ENCODE measurements around the gene TTLL12. TPM values are rescaled to one million over a fixed set of nuclear protein-coding genes. Genes with fewer than 3 reads are reported as not detected.

Gene TTLL12
- total and polyA plus RNA-seq, 2 of the 8 experiments (the other 6 are each of a cell fraction or from before 2014, with no cell fraction given): 101 to 124 TPM

DNA sequence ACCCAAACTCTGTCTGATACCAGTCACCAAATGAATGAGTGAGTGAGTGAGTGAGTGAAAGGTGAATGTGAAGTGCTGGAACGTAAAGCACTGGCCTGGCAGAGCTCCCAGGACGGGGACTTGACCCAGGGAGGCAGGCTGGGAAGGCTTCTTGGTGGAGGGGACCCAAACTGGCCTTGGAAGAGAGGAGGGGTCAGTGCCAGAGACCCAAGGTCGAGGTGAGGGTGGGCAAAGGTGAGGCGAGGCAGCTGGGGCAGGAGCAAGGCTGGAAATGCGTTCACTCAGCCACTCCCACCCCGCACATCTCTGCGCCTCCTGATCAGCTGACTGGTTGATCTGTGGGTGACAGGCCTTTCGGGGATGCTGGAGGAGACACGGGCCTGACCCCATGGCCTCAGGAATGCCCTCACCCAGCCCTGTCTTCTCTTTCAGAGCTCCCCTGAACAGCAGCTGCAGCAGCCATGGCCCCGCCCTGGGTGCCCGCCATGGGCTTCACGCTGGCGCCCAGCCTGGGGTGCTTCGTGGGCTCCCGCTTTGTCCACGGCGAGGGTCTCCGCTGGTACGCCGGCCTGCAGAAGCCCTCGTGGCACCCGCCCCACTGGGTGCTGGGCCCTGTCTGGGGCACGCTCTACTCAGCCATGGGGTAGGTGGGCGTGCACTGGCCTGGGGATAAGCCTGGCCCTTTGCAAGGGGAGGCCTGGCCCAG is 28.0 kb downstream of the TTLL12 start:
- 94% methylated on average over 23 of the region's 24 CpGs; no CpG with 5 or more reads in 1 of the 2 experiments for whole genome bisulfite sequencing, 2 experiments (ENCODE audit: extremely low coverage in 1 of 2, insufficient coverage in 1 of 2, insufficient read length in 1 of 2, insufficient replicate concordance in 2 of 2, low coverage in 1 of 2, low lambda C conversion rate in 2 of 2, missing lambda C conversion rate in 1 of 2)
- peak overlapping the region; percentile 61; the same call in 1 of the 2 replicates for H2BK15ac ChIP-seq (ENCODE audit: low read length)
- peaks cover 0 to 4% of the 10 kb centered on the region in 2 experiments for H4K20me1 ChIP-seq (replicated peaks in 1 of 2; ENCODE audit: control insufficient read depth in 1 of 2, insufficient read depth in 2 of 2, low read length in 2 of 2)
- no peak for TF ChIP-seq SIX5 (IDR thresholded peaks at IDR 0.05; ENCODE audit: low read depth, low read length)
- TF ChIP-seq CEBPB (IDR thresholded peaks at IDR 0.05; ENCODE audit: low read depth, low read length): no peak
- no peak for TF ChIP-seq SP1 (IDR thresholded peaks at IDR 0.05; ENCODE audit: low read depth, low read length)
- TF ChIP-seq KDM4A (IDR thresholded peaks at IDR 0.05; ENCODE audit: low read depth, low read length, severe bottlenecking): no peak
- no peak for TF ChIP-seq ATF3 (IDR thresholded peaks at IDR 0.05; ENCODE audit: insufficient read depth, low read depth, low read length)
- no peak for TF ChIP-seq HDAC2 (IDR thresholded peaks at IDR 0.05; ENCODE audit: borderline replicate concordance in 1 of 2, low read depth in 2 of 2, low read length in 2 of 2)
- TF ChIP-seq, protein P1, sequence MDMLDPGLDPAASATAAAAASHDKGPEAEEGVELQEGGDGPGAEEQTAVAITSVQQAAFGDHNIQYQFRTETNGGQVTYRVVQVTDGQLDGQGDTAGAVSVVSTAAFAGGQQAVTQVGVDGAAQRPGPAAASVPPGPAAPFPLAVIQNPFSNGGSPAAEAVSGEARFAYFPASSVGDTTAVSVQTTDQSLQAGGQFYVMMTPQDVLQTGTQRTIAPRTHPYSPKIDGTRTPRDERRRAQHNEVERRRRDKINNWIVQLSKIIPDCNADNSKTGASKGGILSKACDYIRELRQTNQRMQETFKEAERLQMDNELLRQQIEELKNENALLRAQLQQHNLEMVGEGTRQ (IDR thresholded peaks at IDR 0.05; ENCODE audit: low read length): no peak
- no peak for TF ChIP-seq CTBP2 (IDR thresholded peaks at IDR 0.05; ENCODE audit: borderline replicate concordance, insufficient read depth, insufficient read length, low read length)
- TF ChIP-seq NANOG (IDR thresholded peaks at IDR 0.05; ENCODE audit: insufficient read depth, low read depth, low read length, poor library complexity, severe bottlenecking): no peak
- TF ChIP-seq TCF12 (IDR thresholded peaks at IDR 0.05; ENCODE audit: low read depth, low read length): no peak

More for the DNA sequence above, 28.0 kb downstream of the TTLL12 start:
- peaks cover 0 to 8% (median 5%) of the 10 kb centered on the region in 4 experiments; a peak in 4 of 7 replicates for H3K4me1 ChIP-seq (replicated peaks in 1 of 4; ENCODE audit: control insufficient read depth in 3 of 4, insufficient read depth in 4 of 4, low read length in 3 of 4)
- H3K4ac ChIP-seq (replicated peaks; ENCODE audit: insufficient read length, low read depth, low read length): no peak overlapping the region
- no peak overlapping the region for H2AFZ ChIP-seq (ENCODE audit: low read length)
- no peaks in the 10 kb centered on the region for H3K23me2 ChIP-seq (ENCODE audit: low read depth, low read length)
- H3K27me3 ChIP-seq (replicated peaks in 1 of 4; ENCODE audit: control insufficient read depth in 3 of 4, extremely low read depth in 1 of 4, insufficient read depth in 3 of 4, low read length in 3 of 4): no peaks in the 10 kb centered on the region; a peak in 1 of 7 replicates
- H2BK20ac ChIP-seq (ENCODE audit: low read length): no peak overlapping the region
- peak overlapping the region; percentile 50; the same call in 1 of the 2 replicates for H2BK12ac ChIP-seq (ENCODE audit: low read depth, low read length)
- no peak overlapping the region for H4K8ac ChIP-seq (ENCODE audit: extremely low read depth, insufficient read depth, low read length)
- no peak overlapping the region for H3K56ac ChIP-seq (replicated peaks; ENCODE audit: insufficient read length, low read depth, low read length)
- no peak overlapping the region for H3K4me3 ChIP-seq (ENCODE audit: extremely low read depth in 1 of 4, insufficient read depth in 2 of 4, low read depth in 3 of 4, low read length in 4 of 4)
- no peak overlapping the region for H3K4me2 ChIP-seq (ENCODE audit: insufficient read depth in 1 of 2, low read depth in 2 of 2, low read length in 2 of 2)
- ChIA-PET CTCF (ENCODE audit: partially characterized antibody) (interaction anchor here (0.6 to 1.3 kb wide), 16 partner anchors 11 to 359 kb away, joined by 3 to 4 read pairs (median 3); partner anchors contain the start of gene MCAT), POLR2A (ENCODE audit: partially characterized antibody) (interaction anchor here (2.3 kb wide), 1 partner anchor 10 kb away, joined by 11 read pairs; no protein-coding TSS in a partner anchor)
- H3K79me1 ChIP-seq (ENCODE audit: low read depth, low read length): no peaks in the 10 kb centered on the region
- H4K91ac ChIP-seq (replicated peaks; ENCODE audit: insufficient read length, low read length): no peak overlapping the region
- no peak overlapping the region for H3K14ac ChIP-seq (ENCODE audit: insufficient read length)
- no peak overlapping the region for H4K5ac ChIP-seq (ENCODE audit: insufficient read length, low read depth, low read length)
- H3K18ac ChIP-seq (ENCODE audit: extremely low read depth, low read length): no peak overlapping the region
- H3K27ac ChIP-seq (ENCODE audit: low read depth, low read length): no peak overlapping the region
- FAIRE-seq (no peak), DNase-seq (ENCODE audit: low read depth in 1 of 2, low spot score in 2 of 2) (no peak)
- H3K79me2 ChIP-seq (ENCODE audit: control insufficient read depth in 1 of 2, insufficient read depth in 2 of 2, low read length in 2 of 2): no peaks in the 10 kb centered on the region
- no peak overlapping the region for H2BK120ac ChIP-seq (replicated peaks; ENCODE audit: low read depth, low read length)
- no peaks in the 10 kb centered on the region for H3K9me3 ChIP-seq (ENCODE audit: insufficient read depth in 2 of 2, low read depth in 1 of 2, low read length in 1 of 2)
- no peak overlapping the region for H2BK5ac ChIP-seq (ENCODE audit: low read depth, low read length)
- no peaks in the 10 kb centered on the region for H3K36me3 ChIP-seq (ENCODE audit: control insufficient read depth in 2 of 4, insufficient read depth in 4 of 4, low read length in 3 of 4)
- H2AK5ac ChIP-seq (ENCODE audit: low read depth, low read length): 0 out of 2 replicates have a peak overlapping the region, but pooled peaks have one; percentile 75
- H3K9ac ChIP-seq (replicated peaks in 1 of 4; ENCODE audit: extremely low read depth in 1 of 4, low read depth in 3 of 4, low read length in 3 of 4): no peak overlapping the region
- no peak overlapping the region for H3K23ac ChIP-seq (ENCODE audit: insufficient read length)
